Heart right ventricle (tissue), 16 donors: ENCODE results near the gene SDHAF1. TPM values are rescaled to one million over a fixed set of nuclear protein-coding genes. Genes with fewer than 3 reads are reported as not detected.
A peak's percentile ranks its signal among the peaks of the same experiment; 100 is the strongest.

Source experiments
- ATAC-seq, 8 donors: fragments of 200-7000 bp; cut with Tn5 transposase; one replicate each; pipeline ENCODE4 v1.9.1; 2020; ENCODE audit warnings: mild to moderate bottlenecking in 8 of 8, moderate library complexity in 8 of 8, moderate number of reproducible peaks in 1 of 8
- DNase-seq, 2 donors: peaks; one replicate each; pipeline ENCODE4 v3.0.0-alpha.2; 2020
- H3K27ac ChIP-seq, 10 donors: fragments of 200-600 bp; sonication (generic) in 2 of 10; one replicate each; pipeline versions ENCODE4 v1.5.0 to v1.8.0; 2020 to 2022; ENCODE audit warnings: mild to moderate bottlenecking in 3 of 10
- H3K27me3 ChIP-seq, 7 donors: fragments of 200-600 bp; one replicate each; pipeline ENCODE4 v1.8.0; 2021 to 2022; ENCODE audit warnings: mild to moderate bottlenecking in 2 of 7
- H3K36me3 ChIP-seq, 9 donors: fragments of 200-600 bp; sonication (generic) in 1 of 9; one replicate each; pipeline versions ENCODE4 v1.5.0 to v1.8.0; 2020 to 2022; ENCODE audit warnings: mild to moderate bottlenecking in 2 of 9
- H3K4me1 ChIP-seq, 9 donors: fragments of 200-600 bp; sonication (generic) in 1 of 9; one replicate each; pipeline versions ENCODE4 v1.5.0 to v1.8.0; 2020 to 2022; ENCODE audit warnings: mild to moderate bottlenecking in 4 of 9
- H3K4me3 ChIP-seq, 10 donors: fragments of 200-600 bp; sonication (generic) in 2 of 10; one replicate each; pipeline versions ENCODE4 v1.5.0 to v1.8.0; 2020 to 2022; ENCODE audit warnings: mild to moderate bottlenecking in 7 of 10, moderate library complexity in 2 of 10
- H3K9me3 ChIP-seq, 11 donors: fragments of 200-600 bp in 10 of 11; sonication (generic) in 2 of 11; one replicate each; pipeline versions ENCODE4 v1.5.0 to v1.8.0; 2013 to 2022; ENCODE audit warnings: mild to moderate bottlenecking in 2 of 11, control low read depth in 1 of 11, moderate library complexity in 1 of 11
- CTCF ChIP-seq, 9 donors: fragments of 200-600 bp; sonication (generic) in 2 of 9; IDR thresholded peaks; one replicate each; pipeline versions ENCODE4 v1.5.0 to v1.8.0; 2021 to 2022; ENCODE audit warnings: antibody characterized with exemption in 9 of 9, mild to moderate bottlenecking in 5 of 9, moderate library complexity in 1 of 9
- WGBS, 2 donors: extraction: QIAGEN DNeasy Blood & Tissue Kit; methylation state at CpG; one replicate each; pipeline ENCODE4 v1.1.7; 2013; ENCODE audit warnings: inconsistent platforms in 1 of 2; 5-methylcytosine and 5-hydroxymethylcytosine counted together
- intact Hi-C, 10 donors: fragments of 100-400 bp; cut with DNase I; formaldehyde crosslinking; loops; one replicate each; pipeline versions ENCODE4 v1.11.1 to v1.14.2; 2022
- polyA plus RNA-seq, 2 donors: library from polyadenylated mRNA; stranded (reverse); fragments of 200-250 nt; gene quantifications; one replicate each; pipeline ENCODE4 v1.2.3, GENCODE V29; 2013
- total RNA-seq, 10 donors: library from RNA; stranded (reverse); fragmentation: NEBNext Ultra II Directional in 3 of 10; extraction: Animal tissue kit (Norgen Biotek cat#: 25700) in 3 of 10; gene quantifications; one replicate each; pipeline versions ENCODE4 v1.2.1 to v1.2.4, GENCODE V29; 2021 to 2023
- donor health status: Arrhythmogenic right ventricular cardiomyopathy.
- donor health status: ischemic (EF 13 %, LVEDD 7.1; RV severe dilation, severe dysfunction).
- donor health status: healthy with polysubstance abuse.
- donor health status: DM: no; HTN: yes; CAD: no.
- donor health status: DM: no; HTN: no; CAD: no.
- donor health status: ischemic (EF 25% LVEDD 6.9; RV normal size, moderate dysfunction).
- donor health status: ischemic (EF 25% LVEDD 5.7; RV mildly dilated, moderate dysfunction).
- donor health status: healthy.
- donor health status: DM: yes; HTN: yes; CAD: no.
- donor health status: Ischemic cardiomyopathy.
- donor health status: ischemic (EF 35%, LVEDD 5.7; RV mildly dilated, moderate dysfunction).
- donor health status: nonischemic (EF 11% LVEDD 7.7; RV severe dilation, severe dysfunction).
- donor health status: DM: yes; HTN: yes; CAD: no.
- donor health status: PGD.
- donor health status: ischemic (EF 29% LVEDD 5.4; RV normal size, mild dysfunction).
- donor health status: nonischemic (EF 23%, LVEDD 6.1; RV moderate dilation, normal function).

SDHAF1 gene
- total and polyA plus RNA-seq, 12 donors = 7.3 to 26.6 (median 10.2) TPM

DNA sequence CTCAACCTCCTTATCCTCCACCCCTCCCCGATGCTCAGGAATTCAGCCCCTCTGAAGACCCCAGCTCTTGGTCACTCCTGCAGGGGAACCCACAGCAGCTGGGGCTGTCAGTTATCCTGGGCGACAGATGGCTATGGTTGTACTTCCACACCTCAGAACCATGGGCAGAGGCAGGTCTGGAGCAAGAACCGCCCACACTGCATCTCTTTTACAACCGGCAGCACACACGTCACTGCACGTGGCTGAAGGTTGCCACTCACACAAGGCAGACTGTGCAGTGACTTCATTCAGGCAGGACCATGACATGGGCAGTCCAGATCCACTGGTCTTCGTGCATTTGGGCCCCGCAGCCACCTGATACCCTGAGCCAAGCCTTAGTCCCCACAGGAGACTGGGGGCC lies 21.5 kb upstream of the SDHAF1 start:
- DNase-seq (no peak), ATAC-seq (no peak)
- no peaks in the 10 kb centered on the region for H3K4me1 ChIP-seq
- H3K9me3 ChIP-seq = no peaks in the 10 kb centered on the region
- no peaks in the 10 kb centered on the region for H3K36me3 ChIP-seq
- no peak for TF ChIP-seq CTCF (IDR thresholded peaks at IDR 0.05)
- H3K27me3 ChIP-seq = peaks cover 0 to 44% (median 6%) of the 10 kb centered on the region in 7 donors
- no peak overlapping the region for H3K4me3 ChIP-seq
- H3K27ac ChIP-seq = no peak overlapping the region
- 32 to 37% methylated on average over 8 of the region's 8 CpGs for WGBS, 2 donors
- intact Hi-C loops = no loop called here

DNA sequence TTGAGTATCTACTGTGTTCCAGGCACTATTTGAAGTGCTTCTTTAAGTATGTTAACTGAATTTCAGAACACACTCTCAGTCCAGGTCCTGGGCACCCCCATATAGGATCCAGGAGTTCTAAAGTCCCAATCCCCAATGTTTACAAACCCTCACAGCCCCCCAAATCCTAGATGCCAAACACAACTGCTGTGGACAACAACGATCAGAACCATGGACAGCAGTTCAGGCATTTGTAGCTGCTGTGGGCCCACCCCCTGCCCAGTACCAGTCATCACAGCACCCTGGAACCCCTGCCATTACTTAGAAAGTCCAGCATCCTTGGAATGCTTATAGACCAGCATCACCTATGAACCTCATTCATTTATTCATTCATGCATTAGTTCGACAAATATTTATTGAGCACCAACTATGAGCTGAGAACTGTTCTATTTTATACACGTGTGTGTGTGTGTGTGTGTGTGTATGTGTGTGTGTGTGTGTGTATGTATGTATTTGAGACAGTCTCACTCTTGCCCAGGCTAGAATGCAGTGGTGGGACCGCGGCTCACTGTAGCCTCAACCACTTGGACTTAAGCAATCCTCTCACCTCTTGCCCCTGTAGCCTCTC lies 19.3 kb upstream of the SDHAF1 start:
- Histone ChIP-seq H3K27ac (no peak overlapping the region), H3K9me3 (no peaks in the 10 kb centered on the region), H3K27me3 (peaks cover 0 to 59% (median 21%) of the 10 kb centered on the region in 7 donors), H3K4me1 (no peaks in the 10 kb centered on the region), H3K4me3 (no peak overlapping the region), H3K36me3 (no peaks in the 10 kb centered on the region)
- no peak for TF ChIP-seq CTCF (IDR thresholded peaks at IDR 0.05)
- WGBS, 2 donors = 33 to 36% methylated on average over 5 of the region's 5 CpGs
- no peak for DNase-seq
- no peak for ATAC-seq
- intact Hi-C loops = no loop called here

DNA sequence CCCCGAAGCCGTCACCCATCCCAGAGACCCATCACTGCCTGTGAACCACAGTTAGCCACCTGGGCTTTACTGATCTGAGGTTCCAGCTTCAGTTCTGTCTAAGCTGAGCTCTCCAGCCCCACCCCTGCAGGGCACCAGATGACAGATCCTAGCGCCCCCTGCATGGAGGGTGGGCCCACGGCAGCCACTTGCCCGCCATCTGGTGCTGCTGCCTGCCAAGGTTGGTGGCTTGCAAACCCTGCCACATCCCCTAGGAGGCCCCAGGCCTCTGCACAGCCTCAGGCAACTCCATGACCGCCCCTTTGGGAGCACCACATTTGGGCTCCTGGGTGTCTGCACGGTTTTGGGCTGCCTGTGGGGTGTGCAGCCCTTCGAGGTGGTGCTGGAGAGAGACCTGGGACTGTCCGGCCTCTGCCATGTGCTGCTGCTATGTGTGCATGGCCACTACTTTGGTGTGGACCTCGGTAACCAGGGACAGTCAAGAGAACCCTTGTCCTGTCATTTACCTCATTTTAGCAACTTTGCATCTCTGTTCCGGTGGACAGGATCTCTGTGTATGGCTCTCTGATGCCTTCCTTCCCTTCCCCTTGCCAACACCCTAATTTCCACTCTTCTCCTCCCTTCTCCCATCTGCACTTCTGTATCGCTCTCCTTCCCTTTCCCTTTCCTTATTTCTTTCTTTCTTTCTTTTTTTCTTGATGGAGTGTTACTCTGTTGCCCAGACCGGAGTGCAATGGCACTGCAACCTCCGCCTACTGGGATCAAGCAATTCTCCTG lies 17.4 kb upstream of the SDHAF1 start:
- Histone ChIP-seq H3K27me3 (peaks cover 0 to 62% (median 24%) of the 10 kb centered on the region in 7 donors), H3K9me3 (no peaks in the 10 kb centered on the region), H3K27ac (no peak overlapping the region), H3K36me3 (no peaks in the 10 kb centered on the region), H3K4me3 (no peak overlapping the region), H3K4me1 (no peaks in the 10 kb centered on the region)
- DNase-seq (no peak), ATAC-seq (no peak)
- intact Hi-C loops = no loop called here
- peak in 1 of 9 donors; percentile 13 for TF ChIP-seq CTCF (IDR thresholded peaks at IDR 0.05)
- 49% methylated on average over 14 of the region's 14 CpGs for WGBS, 2 donors

DNA sequence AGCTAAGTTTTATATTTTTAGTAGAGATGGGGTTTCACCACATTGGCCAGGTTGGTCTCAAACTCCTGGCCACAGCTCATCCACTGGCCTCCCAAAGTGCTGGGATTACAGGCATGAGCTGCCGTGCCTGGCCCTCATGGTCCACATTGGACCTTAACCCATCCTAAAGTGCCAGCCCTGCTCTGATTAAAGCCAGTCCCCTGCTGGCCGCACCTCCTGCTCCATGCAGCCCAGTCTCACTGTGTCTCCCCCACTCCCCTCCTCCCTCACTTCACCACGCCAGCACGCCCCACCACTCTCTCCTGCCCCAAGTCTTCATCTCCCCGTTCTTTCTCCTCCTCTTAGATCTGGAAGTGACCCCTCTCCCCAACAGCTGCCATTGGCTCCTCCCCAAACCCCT lies 16.7 kb upstream of the SDHAF1 start:
- ATAC-seq = no peak
- H3K9me3 ChIP-seq = no peaks in the 10 kb centered on the region
- no peak for DNase-seq
- no peak overlapping the region for H3K27ac ChIP-seq
- H3K27me3 ChIP-seq = peaks cover 0 to 65% (median 24%) of the 10 kb centered on the region in 7 donors
- no peak for TF ChIP-seq CTCF (IDR thresholded peaks at IDR 0.05)
- no peak overlapping the region for H3K4me3 ChIP-seq
- WGBS, 2 donors = 38 to 44% methylated on average over 5 of the region's 5 CpGs
- no peaks in the 10 kb centered on the region for H3K36me3 ChIP-seq
- intact Hi-C loops = no loop called here
- H3K4me1 ChIP-seq = no peaks in the 10 kb centered on the region
